Neural progenitor cell (in vitro differentiated cells): Measurements from ENCODE around the gene CRMP1.

Source experiments
- EZH2 ChIP-seq: fragments of 200-600 bp; sonication (generic); IDR thresholded peaks from 2 replicates; pipeline ENCODE4 v1.6.1; 2017; ENCODE audit warnings: antibody characterized with exemption, mild to moderate bottlenecking, moderate library complexity
- EZH2phosphoT487 ChIP-seq: fragments of 200-600 bp; sonication (generic); IDR thresholded peaks from 2 replicates; pipeline ENCODE4 v1.6.1; 2017; ENCODE audit warnings: antibody characterized with exemption
- TF ChIP-seq, protein P1 (sequence below): fragments of 200-600 bp; sonication (generic); IDR thresholded peaks from 2 replicates; pipeline ENCODE4 v1.5.1; 2017; ENCODE audit warnings: antibody characterized with exemption, mild to moderate bottlenecking

DNA sequence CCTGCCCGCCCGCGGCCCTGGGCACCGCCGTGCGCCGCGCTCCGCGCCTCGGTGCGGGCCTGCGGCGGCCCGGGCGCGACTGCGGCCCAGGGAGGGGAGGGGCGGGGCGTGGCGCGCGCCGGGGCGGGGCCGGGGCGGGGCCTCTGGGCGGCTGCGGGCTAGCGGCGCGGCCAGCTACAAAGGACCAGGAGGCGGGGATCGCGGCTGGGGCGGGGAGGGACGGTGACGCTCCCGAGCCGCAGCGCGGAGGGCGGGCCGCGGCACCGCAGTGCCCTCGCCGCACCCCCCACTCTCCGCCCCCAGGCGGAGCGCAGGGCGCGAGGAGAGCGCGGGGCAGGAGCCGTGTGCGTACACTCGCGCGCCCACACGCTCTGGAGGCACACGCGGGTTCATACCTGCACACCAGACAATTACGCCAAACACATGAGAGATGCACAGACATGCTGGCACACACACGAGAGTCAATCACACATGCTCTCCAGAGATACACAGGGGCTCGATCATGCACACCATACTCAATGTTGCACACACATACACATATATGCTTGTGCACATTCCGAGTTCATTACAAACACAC lies at the start of gene CRMP1:
- TF ChIP-seq EZH2 (no peak), EZH2phosphoT487 (no peak)
- TF ChIP-seq, protein P1, sequence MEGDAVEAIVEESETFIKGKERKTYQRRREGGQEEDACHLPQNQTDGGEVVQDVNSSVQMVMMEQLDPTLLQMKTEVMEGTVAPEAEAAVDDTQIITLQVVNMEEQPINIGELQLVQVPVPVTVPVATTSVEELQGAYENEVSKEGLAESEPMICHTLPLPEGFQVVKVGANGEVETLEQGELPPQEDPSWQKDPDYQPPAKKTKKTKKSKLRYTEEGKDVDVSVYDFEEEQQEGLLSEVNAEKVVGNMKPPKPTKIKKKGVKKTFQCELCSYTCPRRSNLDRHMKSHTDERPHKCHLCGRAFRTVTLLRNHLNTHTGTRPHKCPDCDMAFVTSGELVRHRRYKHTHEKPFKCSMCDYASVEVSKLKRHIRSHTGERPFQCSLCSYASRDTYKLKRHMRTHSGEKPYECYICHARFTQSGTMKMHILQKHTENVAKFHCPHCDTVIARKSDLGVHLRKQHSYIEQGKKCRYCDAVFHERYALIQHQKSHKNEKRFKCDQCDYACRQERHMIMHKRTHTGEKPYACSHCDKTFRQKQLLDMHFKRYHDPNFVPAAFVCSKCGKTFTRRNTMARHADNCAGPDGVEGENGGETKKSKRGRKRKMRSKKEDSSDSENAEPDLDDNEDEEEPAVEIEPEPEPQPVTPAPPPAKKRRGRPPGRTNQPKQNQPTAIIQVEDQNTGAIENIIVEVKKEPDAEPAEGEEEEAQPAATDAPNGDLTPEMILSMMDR: no peak
